Activated naive CD8-positive, alpha-beta T cell (primary cell): ENCODE data around the gene USP21.

ENCODE experiments used
- H3K27ac Mint-ChIP-seq: one replicate; pipeline ENCODE4 v1.8.0; 2021; ENCODE audit warnings: mixed read lengths
- H3K27me3 Mint-ChIP-seq: one replicate; pipeline ENCODE4 v1.8.0; 2021; ENCODE audit warnings: mixed read lengths
- H3K36me3 Mint-ChIP-seq: one replicate; pipeline ENCODE4 v1.8.0; 2021; ENCODE audit warnings: mixed read lengths
- H3K4me1 Mint-ChIP-seq: one replicate; pipeline ENCODE4 v1.8.0; 2021; ENCODE audit warnings: low read depth, mixed read lengths
- H3K4me3 Mint-ChIP-seq: one replicate; pipeline ENCODE4 v1.8.0; 2021; ENCODE audit warnings: mild to moderate bottlenecking, mixed read lengths
- H3K9me3 Mint-ChIP-seq: one replicate; pipeline ENCODE4 v1.8.0; 2021; ENCODE audit warnings: low read depth, mixed read lengths

The USP21 gene

GRCh38 chr1:161172776-161173376 lies 13.6 kb downstream of the USP21 start:
- Mint-ChIP-seq H3K9me3 (no peaks in the 10 kb centered on the region), H3K4me1 (peaks cover 48% of the 10 kb centered on the region), H3K36me3 (peaks cover 5% of the 10 kb centered on the region), H3K27ac (peak overlapping the region; percentile 7), H3K27me3 (no peaks in the 10 kb centered on the region), H3K4me3 (no peak overlapping the region)

DNA sequence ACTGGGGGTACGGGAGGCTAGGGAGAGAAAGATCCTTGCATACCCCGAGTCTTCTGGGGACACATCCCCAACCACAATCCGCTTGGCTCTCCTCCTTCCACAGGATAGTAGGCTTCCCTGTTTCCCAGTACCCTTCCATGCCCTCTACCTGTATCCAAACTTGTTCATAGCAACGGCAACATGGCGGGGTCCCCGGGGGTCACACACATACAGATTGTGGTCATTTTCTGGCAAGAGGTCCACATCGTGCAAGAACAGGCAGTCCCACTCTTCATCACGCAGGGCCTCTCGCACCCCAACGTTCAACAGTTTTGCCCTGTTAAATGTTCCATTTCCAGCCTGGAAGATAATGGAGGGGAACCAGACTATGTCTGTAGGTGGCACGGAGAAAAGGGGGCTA lies 14.4 kb downstream of the USP21 start:
- H3K27ac Mint-ChIP-seq: peak overlapping the region; percentile 7
- H3K27me3 Mint-ChIP-seq: no peaks in the 10 kb centered on the region
- no peak overlapping the region for H3K4me3 Mint-ChIP-seq
- no peaks in the 10 kb centered on the region for H3K9me3 Mint-ChIP-seq
- peaks cover 5% of the 10 kb centered on the region for H3K36me3 Mint-ChIP-seq
- peaks cover 50% of the 10 kb centered on the region for H3K4me1 Mint-ChIP-seq

DNA sequence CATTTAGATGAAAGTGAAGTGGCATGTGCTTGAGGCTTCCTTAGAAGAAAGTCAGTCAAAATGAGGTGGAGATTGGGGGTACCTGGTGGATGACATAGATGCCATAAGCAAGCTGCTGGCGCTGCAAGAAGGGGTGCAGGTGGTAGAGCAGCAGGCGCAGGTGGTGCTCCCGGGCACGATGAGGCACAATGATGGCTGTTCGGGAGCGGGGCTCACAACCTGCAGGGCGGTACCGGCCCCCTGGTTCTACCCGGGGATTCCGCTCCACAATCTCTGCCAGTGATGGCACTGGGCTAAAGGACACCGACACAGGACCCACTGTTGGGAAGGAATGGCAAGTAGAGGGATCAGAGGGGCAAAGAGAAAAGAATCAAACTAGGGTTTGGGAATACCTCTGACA lies 15.6 kb downstream of the USP21 start:
- peak overlapping the region; percentile 100 for H3K27ac Mint-ChIP-seq
- H3K36me3 Mint-ChIP-seq: peaks cover 5% of the 10 kb centered on the region

GRCh38 chr1:161175771-161176453 lies 16.6 kb downstream of the USP21 start:
- Mint-ChIP-seq H3K4me3 (peak overlapping the region; percentile 99), H3K27me3 (no peaks in the 10 kb centered on the region), H3K36me3 (peaks cover 5% of the 10 kb centered on the region), H3K4me1 (peaks cover 62% of the 10 kb centered on the region), H3K9me3 (no peaks in the 10 kb centered on the region), H3K27ac (peak overlapping the region; percentile 100)

More for the DNA sequence above, 15.6 kb downstream of the USP21 start:
- peaks cover 53% of the 10 kb centered on the region for H3K4me1 Mint-ChIP-seq
- peak overlapping the region; percentile 59 for H3K4me3 Mint-ChIP-seq
- no peaks in the 10 kb centered on the region for H3K27me3 Mint-ChIP-seq
- no peaks in the 10 kb centered on the region for H3K9me3 Mint-ChIP-seq

- H3K4me3 Mint-ChIP-seq: peak overlapping the region; percentile 99
- H3K27ac Mint-ChIP-seq: peak overlapping the region; percentile 100
- H3K9me3 Mint-ChIP-seq: no peaks in the 10 kb centered on the region
- H3K4me1 Mint-ChIP-seq: peaks cover 65% of the 10 kb centered on the region
- no peaks in the 10 kb centered on the region for H3K27me3 Mint-ChIP-seq
- peaks cover 5% of the 10 kb centered on the region for H3K36me3 Mint-ChIP-seq
Measured at GRCh38 chr1:161176468-161177111, 17.3 kb downstream of the USP21 start.

DNA sequence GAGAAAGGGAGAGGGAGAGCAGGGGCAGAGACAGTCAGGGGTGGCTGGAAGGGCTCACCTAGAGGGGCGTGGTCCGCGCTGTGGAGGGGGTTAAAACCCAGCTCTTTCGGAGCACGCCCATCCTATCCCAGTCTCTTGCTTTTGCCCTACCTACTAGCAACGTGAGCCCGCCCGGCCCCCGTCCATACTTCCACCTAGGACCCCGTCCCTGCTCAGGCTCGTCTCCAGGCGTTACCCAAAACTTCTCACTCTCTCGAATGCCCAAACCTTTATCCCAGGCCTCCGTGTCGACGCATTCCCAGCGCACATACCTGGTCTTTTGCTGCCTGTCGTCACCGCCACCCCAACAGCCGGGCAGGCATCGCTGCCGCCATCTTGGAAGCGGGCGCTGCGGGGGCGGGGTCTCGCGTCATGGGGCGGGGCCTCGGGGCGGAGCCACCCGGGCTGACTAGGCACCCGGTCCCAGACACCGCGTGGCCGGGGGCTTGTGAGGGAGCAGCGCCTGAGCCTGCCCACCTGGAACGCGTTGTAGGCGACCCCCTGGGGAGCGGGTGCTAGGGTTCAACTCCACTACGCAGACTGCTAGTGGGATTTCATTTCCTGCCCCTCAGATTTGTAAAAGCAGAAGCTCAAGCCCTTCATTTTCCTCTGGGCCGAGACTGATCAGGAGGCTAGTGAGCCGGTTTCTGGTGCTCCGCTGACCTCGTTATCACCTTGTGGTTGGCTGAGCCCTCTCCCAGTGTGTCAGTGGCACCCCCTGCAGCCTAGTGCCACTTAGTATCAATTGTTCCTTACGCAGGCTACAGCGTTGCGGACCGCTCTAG lies 18.0 kb downstream of the USP21 start, which contains the start of gene B4GALT3:
B4GALT3 (minus strand) TSS at position 396 of the 824 bp plus-strand sequence. CDS start 1,447 bp downstream, outside the sequence.
- Mint-ChIP-seq H3K36me3 (peaks cover 5% of the 10 kb centered on the region), H3K4me1 (peaks cover 70% of the 10 kb centered on the region)

GRCh38 chr1:161177936-161178244 lies 18.6 kb downstream of the USP21 start:
- peak overlapping the region; percentile 100 for H3K27ac Mint-ChIP-seq
- no peaks in the 10 kb centered on the region for H3K27me3 Mint-ChIP-seq
- peaks cover 73% of the 10 kb centered on the region for H3K4me1 Mint-ChIP-seq
- H3K36me3 Mint-ChIP-seq: peaks cover 5% of the 10 kb centered on the region
- H3K4me3 Mint-ChIP-seq: peak overlapping the region; percentile 99
- H3K9me3 Mint-ChIP-seq: no peaks in the 10 kb centered on the region

More for the DNA sequence above, 18.0 kb downstream of the USP21 start, which contains the start of gene B4GALT3:
- Mint-ChIP-seq H3K27me3 (no peaks in the 10 kb centered on the region), H3K27ac (peak within 1 kb of the TSS; percentile 100), H3K4me3 (peak within 1 kb of the TSS; percentile 99), H3K9me3 (no peaks in the 10 kb centered on the region)

GRCh38 chr1:161179698-161180097 lies 20.4 kb downstream of the USP21 start:
- H3K27ac Mint-ChIP-seq: peak overlapping the region; percentile 91
- no peaks in the 10 kb centered on the region for H3K27me3 Mint-ChIP-seq
- peaks cover 79% of the 10 kb centered on the region for H3K4me1 Mint-ChIP-seq
- no peaks in the 10 kb centered on the region for H3K36me3 Mint-ChIP-seq
- no peaks in the 10 kb centered on the region for H3K9me3 Mint-ChIP-seq
- no peak overlapping the region for H3K4me3 Mint-ChIP-seq

GRCh38 chr1:161180639-161181038 lies 21.3 kb downstream of the USP21 start:
- Mint-ChIP-seq H3K27me3 (no peaks in the 10 kb centered on the region), H3K9me3 (no peaks in the 10 kb centered on the region), H3K4me3 (peak overlapping the region; percentile 56), H3K36me3 (no peaks in the 10 kb centered on the region), H3K27ac (peak overlapping the region; percentile 91), H3K4me1 (peaks cover 77% of the 10 kb centered on the region)

DNA sequence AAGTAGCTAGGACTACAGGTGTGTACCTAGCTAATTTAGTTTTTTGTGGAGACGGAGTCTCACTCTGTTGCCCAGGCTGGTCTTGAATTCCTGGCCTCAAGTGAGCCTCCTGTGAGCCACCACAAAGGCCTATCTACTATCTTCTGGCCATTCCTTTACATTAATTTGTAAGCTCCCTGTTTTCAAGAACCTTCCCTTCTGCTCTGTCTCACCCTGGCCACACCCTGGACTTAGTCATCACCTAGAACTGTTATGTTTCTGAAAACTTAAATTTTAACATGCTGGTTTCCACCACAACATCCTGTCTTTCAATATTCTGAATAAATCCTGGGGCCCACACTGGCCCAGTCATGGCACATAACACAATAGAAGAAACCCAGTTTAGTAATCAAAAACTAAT lies 22.9 kb downstream of the USP21 start:
- Mint-ChIP-seq H3K4me3 (peak overlapping the region; percentile 56), H3K36me3 (no peaks in the 10 kb centered on the region), H3K4me1 (peaks cover 80% of the 10 kb centered on the region), H3K9me3 (no peaks in the 10 kb centered on the region), H3K27ac (peak overlapping the region; percentile 89), H3K27me3 (no peaks in the 10 kb centered on the region)

- Mint-ChIP-seq H3K27ac (peak overlapping the region; percentile 95), H3K36me3 (no peaks in the 10 kb centered on the region), H3K9me3 (no peaks in the 10 kb centered on the region), H3K4me1 (peaks cover 79% of the 10 kb centered on the region), H3K4me3 (peak overlapping the region; percentile 77), H3K27me3 (no peaks in the 10 kb centered on the region)
Measured at GRCh38 chr1:161185282-161185682, 26.0 kb downstream of the USP21 start.

- Mint-ChIP-seq H3K27ac (peak overlapping the region; percentile 95), H3K4me1 (peaks cover 76% of the 10 kb centered on the region), H3K4me3 (peak overlapping the region; percentile 77), H3K9me3 (no peaks in the 10 kb centered on the region), H3K36me3 (no peaks in the 10 kb centered on the region), H3K27me3 (no peaks in the 10 kb centered on the region)
Measured at GRCh38 chr1:161185732-161186311, 26.5 kb downstream of the USP21 start.

DNA sequence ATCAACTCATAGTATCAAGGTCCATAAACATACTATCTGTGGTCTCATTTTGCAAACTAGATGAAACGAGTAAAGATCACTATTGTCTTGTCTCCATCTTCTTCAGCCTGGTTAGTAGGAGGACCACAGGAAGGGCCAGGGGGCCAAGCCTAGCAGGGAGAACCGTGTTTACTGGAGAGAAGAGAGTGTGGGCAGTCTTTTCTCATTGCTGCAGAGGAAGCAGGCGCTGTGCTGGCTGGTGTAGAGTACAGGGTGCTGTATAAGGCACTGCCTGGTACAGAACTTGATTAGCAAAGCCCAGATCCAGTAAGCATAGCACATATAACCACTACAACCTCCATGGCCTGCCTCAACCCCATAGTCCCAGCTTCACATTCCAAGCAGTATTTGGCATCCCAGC lies 28.0 kb downstream of the USP21 start:
- Mint-ChIP-seq H3K27ac (peak overlapping the region; percentile 95), H3K36me3 (no peaks in the 10 kb centered on the region), H3K9me3 (no peaks in the 10 kb centered on the region), H3K4me1 (peaks cover 64% of the 10 kb centered on the region), H3K27me3 (no peaks in the 10 kb centered on the region), H3K4me3 (peak overlapping the region; percentile 4)

GRCh38 chr1:161188381-161188780 lies 29.1 kb downstream of the USP21 start:
- no peak overlapping the region for H3K4me3 Mint-ChIP-seq
- no peaks in the 10 kb centered on the region for H3K27me3 Mint-ChIP-seq
- H3K9me3 Mint-ChIP-seq: no peaks in the 10 kb centered on the region
- H3K4me1 Mint-ChIP-seq: peaks cover 63% of the 10 kb centered on the region
- H3K36me3 Mint-ChIP-seq: no peaks in the 10 kb centered on the region
- peak overlapping the region; percentile 72 for H3K27ac Mint-ChIP-seq
